HL-60 (cell line): Measurements from ENCODE around the gene PARP16.

Experiments used
- DNase-seq, 2 experiments: peaks; one replicate each; pipeline ENCODE4 v3.0.0-alpha.2; 2010 to 2020; ENCODE audit warnings: low read depth in 1 of 2, low spot score in 1 of 2
- H3K27ac ChIP-seq: fragments of 250-450 bp; sonication (Bioruptor Pico); replicated peaks from 2 replicates; pipeline ENCODE4 v1.5.1; 2020; ENCODE audit warnings: mild to moderate bottlenecking, moderate library complexity
- H3K27me3 ChIP-seq: fragments of 250-450 bp; sonication (Bioruptor Pico); 2 replicates; pipeline ENCODE4 v1.5.1; 2021; ENCODE audit warnings: mild to moderate bottlenecking, moderate library complexity; ENCODE audit not compliant: insufficient read depth, poor library complexity, severe bottlenecking
- H3K4me3 ChIP-seq: replicated peaks from 2 replicates; pipeline ENCODE4 v1.5.1; 2011; ENCODE audit warnings: mild to moderate bottlenecking, control low read depth, low read length; ENCODE audit not compliant: insufficient read depth
- CTCF ChIP-seq: IDR thresholded peaks from one replicate; pipeline ENCODE4 v1.5.1; 2011; ENCODE audit warnings: low read length, control low read depth, inconsistent platforms; ENCODE audit not compliant: insufficient read depth
- GABPA ChIP-seq: IDR thresholded peaks from 2 replicates; pipeline ENCODE4 v1.6.1; 2012; ENCODE audit warnings: low read depth
- POLR2AphosphoS5 ChIP-seq: IDR thresholded peaks from 2 replicates; pipeline ENCODE4 v1.6.1; 2012; ENCODE audit warnings: low read depth
- REST ChIP-seq: IDR thresholded peaks from 2 replicates; pipeline ENCODE4 v1.6.1; 2012; ENCODE audit warnings: low read depth; ENCODE audit not compliant: insufficient replicate concordance
- SPI1 ChIP-seq: IDR thresholded peaks from 2 replicates; pipeline ENCODE4 v1.6.1; 2012; ENCODE audit warnings: low read depth, mild to moderate bottlenecking, borderline replicate concordance

PARP16 gene

GRCh38 chr15:65217526-65218482, 68.9 kb downstream of the PARP16 start:
- no peak for DNase-seq
- TF ChIP-seq REST (no peak), POLR2AphosphoS5 (no peak), CTCF (no peak), SPI1 (no peak), GABPA (no peak)
- Histone ChIP-seq H3K4me3 (no peak overlapping the region), H3K27ac (no peak overlapping the region), H3K27me3 (no peaks in the 10 kb centered on the region)

DNA sequence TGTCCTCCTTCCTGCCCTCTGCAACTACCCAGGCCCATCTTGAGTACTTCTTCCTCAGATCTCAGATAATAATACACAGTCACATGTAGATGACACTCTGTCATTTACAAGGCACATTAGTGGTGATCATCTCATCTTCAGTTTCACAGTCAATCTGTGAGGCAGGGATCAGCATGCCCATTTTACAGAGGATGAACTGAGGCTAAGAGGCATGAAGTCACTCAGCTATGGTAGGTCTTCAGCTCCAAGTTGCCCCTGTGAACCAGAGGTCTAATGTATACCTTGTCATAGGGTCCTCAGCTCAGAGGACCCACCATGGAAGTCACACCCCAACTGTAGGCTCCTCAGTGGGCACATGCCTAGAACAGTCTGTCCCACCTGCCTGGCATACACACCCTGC, 71.2 kb downstream of the PARP16 start:
- Histone ChIP-seq H3K27ac (no peak overlapping the region), H3K27me3 (no peaks in the 10 kb centered on the region), H3K4me3 (no peak overlapping the region)
- no peak for DNase-seq
- TF ChIP-seq POLR2AphosphoS5 (no peak), GABPA (no peak), REST (no peak), SPI1 (no peak), CTCF (no peak)

GRCh38 chr15:65214010-65214409, 72.7 kb downstream of the PARP16 start:
- DNase-seq, result no peak
- H3K27me3 ChIP-seq, result no peaks in the 10 kb centered on the region
- TF ChIP-seq CTCF, result no peak
- TF ChIP-seq REST, result no peak
- TF ChIP-seq POLR2AphosphoS5, result no peak
- no peak for TF ChIP-seq GABPA
- TF ChIP-seq SPI1, result no peak
- H3K27ac ChIP-seq, result no peak overlapping the region
- H3K4me3 ChIP-seq, result no peak overlapping the region
